ENCODE measurements around the gene NHS.
"Not testable (repeated sequence)": the region's sequence is repeated elsewhere in the genome, so short reads cannot be mapped to it uniquely, and the experiment has no call there.

Gene NHS

DNA sequence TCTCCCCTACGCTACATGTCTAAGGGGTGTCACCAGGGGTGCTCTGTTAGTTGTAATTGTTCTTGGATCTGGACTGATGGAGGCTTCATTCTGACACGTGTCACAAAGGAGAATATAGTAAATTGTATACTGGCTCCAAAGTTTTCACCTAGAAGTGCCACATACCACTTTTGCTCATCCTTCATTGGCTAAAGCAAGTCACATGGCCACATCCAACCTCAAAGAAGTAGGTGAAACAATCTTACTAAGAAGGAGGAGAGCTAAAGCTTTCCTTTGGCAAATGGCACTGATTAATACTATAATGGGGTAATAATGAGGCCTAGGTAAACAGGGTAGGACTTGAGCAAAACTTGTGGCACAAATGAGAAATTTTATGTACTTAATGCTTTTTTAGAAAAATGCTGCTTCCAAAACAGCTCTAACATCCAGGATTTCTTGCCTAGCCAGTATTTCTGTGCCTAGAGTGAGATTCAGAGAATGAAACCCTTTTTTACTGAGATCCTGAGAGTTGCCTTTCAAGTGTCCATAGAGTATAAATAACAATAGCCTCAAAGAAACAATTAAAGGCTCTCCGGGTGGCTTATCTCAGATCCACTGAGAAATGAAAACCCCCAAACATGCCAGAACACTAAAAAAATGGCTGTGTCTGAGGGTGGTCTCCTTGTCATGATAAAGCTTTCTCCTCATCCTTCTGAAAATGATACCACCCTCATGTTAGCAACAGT lies 34.7 kb downstream of the NHS start:
- DNase-seq = no peak

DNA sequence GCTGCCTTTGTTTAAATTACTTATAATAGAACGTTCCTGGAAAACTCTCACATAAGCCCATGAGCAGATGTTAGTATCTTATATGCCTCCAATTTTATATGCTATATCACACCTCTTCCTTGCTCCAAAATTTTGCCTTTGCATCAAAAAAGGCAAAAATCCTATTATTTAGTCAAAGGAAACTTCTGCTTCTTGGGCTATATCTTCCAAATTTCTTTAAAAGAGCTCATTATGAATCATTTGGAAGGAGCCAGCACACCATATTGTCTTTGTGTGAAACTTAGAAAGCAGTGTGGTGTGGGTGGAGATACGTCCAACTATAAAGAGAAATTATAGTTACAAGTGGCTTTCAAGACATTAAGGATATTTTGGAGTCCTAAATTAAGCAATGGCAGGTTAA lies 35.7 kb downstream of the NHS start:
- no peak for DNase-seq

DNA sequence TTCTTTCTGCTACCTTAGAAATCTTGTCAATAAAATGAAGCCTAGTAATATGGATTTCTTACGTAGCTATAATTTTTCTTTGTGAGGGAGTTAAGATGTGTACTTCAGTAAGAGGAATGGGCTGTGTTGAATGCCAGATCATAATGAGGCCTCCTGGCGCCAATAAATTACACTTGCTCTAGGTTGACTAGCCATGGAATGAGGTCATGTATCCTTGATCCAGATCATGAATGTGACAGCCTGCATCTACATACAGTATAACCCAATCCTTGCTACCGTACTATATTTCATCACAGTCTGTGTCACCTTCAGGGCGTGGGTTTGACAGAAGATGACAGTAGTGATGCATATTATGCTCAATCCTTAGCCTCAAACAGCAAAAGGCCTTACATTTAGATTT lies 36.2 kb downstream of the NHS start:
- DNase-seq = no peak

DNA sequence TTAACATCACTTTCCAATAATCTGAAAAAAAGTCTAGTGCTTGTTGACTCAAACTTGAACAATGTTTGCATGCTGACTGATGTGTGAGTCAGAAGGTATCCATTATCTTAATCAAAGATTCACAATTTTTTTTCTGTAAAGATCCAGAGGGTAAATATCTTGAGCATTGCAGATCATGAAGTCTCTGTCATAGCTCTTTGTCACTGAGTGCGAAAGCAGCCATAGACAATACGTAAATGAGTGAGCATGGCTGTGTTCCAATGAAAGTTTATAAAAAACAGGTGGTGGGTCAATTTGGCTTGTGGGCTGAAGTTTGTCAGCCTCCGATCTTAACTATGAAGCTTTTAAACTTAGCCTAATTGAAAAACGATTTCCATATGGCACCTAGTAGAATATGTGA lies 37.7 kb downstream of the NHS start:
- no peak for DNase-seq

DNA sequence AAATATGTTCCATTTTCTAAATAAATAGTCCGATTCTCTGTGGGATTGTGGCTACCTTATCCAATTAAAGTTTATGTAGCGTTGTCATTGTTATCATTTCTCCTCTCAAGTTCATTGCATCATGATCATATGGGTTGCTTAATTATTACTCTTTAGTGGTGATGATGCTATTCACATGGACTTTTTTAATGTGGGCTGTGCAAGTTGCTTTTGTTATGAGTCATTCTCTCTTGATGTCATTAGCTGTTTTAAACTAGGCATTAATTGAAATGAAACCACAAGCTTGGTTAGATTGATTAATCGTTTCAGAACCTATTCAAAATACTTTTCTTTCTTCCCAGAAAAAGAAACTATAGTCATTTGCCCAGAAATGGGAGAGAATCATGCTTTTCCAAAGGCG lies 38.2 kb downstream of the NHS start:
- DNase-seq = no peak

DNA sequence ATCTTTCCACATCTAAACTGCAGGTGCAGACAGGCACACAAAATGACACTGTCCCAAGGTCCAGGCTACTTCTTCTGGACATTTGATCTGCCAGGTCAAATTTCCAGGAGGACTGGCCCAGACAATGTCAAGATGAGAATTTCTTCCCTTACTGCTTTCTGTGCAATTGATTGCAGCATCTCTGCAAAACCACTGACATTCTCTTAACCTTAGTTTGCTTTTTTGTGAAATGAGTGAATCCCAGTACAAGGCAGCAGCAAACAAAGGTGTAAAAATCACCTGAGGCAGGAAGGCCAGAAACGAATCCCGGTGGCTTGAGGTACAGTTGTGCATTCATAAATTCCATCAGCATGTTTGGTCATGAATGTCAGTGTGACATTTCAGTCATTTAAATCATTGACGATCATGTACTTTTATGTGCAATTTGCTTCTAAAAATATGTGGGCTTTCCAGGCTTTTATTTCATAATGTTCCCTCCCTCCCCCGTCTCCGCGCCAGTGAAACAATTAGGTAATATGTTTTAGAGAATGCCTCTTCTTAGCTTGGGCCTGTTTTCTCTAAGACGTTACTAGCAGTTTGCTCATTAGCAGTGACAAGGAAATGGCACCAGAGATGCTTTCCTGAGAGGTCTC lies 39.1 kb downstream of the NHS start:
- no peak for DNase-seq

DNA sequence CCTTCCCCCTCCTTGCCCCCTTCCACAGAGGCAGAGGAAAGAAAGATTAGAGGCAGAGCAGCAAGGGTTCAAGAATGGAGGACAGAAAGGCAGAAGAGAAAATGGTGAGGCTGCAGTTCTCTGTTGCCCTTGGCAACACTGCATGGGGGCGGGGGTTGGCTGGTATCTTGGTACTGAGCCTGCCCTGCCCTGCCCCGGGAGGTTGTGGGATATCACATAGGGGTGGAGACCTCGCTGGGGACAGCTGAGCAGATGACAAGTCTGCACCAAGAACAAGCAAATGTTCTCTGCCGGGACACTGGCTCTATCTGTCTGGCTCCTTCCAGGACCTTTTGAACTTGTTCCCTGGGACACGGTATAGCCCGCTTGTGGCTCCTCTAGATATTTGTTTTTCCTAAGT lies 39.8 kb downstream of the NHS start:
- DNase-seq = no peak

DNA sequence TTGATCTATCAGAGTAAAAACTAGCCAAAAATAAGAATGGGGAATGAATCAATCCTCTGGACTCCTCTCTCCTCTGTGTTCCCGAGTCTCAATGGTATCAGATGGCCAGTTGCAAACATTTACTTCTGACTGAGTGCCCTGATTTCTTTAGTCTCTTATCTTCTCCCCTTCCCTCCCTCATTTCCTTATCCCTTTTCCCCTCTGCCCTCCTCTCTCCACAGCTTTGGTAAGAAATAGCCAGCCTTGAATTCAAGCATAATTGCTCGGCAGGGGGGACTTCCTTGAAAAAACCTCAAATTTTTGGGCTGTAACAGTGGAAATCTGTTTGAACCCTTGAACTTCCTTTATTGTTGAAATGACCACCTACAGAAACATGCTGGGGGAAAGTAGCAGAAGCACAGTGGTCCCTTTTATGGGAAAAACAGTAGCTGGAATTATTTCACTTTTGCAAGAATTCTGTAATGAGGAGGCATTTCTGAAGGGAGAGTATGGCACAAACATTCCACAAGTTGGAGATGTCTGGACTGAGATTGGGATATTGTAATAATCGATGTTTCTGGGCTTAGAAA lies 40.3 kb downstream of the NHS start:
- no peak for DNase-seq

DNA sequence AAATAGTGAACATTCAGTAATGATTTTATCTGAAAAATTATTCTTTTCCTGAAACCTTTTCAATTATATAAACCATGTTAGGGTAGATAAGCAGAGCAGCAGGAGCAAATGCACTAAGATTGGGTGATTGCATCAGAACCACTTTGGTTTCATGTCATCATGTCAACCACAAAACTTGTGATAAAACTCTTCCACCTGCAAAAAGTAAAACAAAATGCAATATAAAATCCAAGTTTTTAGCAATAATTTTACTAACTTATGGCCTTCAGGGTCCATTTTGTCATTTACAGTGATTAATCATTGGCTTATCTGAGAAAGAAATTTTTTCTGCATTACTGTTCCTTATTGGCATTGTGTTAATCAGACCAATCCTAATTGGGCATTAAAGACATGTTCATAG lies 42.4 kb downstream of the NHS start:
- DNase-seq = no peak

DNA sequence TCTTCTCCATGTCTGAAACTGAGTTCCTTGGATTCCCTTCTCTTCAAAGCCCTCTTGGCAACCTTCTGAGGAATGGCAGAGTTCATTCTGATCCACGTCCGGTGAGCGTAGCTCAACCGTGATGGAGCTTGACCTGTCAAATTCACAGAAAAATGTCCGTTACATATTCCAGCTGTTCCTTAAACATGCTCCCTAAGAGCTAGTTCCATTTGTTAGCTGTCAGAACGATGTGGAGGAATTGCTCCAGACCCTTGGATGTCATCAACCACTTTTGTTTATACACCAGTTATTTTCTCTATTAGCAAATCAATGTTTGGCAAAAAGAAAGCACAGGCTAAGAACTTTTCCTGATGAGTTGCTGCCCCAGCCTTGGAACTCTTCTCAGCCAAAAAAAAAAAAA lies 50.1 kb downstream of the NHS start:
- DNase-seq = no peak

DNA sequence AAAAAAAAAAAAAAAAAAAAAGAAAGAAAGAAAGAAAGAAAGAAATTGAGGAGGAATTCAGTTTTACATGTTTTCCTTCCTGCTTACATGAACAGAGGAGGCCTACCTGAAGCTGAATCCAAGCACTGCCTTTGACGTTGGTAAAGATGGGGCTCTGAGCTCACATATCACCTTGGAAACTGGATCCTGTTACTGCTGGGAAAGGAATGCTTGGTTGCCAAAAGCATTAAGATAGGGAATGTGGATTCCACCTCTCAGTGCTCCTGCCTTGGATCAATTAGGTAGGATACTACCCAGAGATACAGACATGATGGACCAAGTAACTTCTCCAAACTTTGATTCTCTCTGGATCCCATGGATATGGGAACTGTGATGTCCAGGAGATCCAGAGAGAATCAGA lies 50.6 kb downstream of the NHS start:
- DNase-seq = no peak

DNA sequence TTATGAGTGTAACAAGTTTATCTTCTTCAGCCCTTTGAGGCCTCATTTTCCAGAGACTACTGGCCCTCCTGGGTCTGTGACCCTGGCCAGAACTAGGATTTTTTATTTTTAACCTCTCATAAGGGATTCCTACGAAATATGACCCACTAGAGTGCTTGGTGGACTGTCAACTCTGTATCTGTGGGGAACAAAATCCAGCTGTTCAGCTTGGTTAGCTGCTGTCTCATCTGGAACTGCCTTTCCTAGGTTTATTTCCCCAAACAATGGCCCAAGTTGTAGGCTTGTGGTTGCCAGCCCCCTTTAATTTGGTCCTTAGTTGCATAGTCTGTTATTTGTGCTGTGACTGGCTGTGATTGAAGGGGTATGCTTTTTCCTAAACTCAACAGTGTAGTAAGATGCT lies 56.2 kb downstream of the NHS start:
- no peak for DNase-seq

DNA sequence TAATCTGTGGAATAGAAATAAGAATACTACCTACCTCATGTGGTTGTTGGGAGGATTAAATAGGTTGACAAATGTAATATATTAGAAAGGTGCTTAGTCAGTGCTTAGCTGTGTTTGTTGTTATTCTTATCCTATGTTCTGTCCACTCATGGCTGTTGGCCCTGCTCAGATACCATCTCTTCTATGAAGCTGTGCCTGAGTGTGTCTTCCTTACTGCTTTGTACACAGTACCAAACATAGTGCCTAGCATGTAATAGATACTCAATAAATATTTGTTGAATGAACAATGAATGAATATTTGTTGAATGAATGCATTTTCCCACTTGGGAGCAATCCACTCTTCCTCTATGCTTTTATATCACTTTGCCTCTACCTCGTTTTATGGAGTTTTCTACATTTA lies 57.2 kb downstream of the NHS start:
- DNase-seq = no peak

DNA sequence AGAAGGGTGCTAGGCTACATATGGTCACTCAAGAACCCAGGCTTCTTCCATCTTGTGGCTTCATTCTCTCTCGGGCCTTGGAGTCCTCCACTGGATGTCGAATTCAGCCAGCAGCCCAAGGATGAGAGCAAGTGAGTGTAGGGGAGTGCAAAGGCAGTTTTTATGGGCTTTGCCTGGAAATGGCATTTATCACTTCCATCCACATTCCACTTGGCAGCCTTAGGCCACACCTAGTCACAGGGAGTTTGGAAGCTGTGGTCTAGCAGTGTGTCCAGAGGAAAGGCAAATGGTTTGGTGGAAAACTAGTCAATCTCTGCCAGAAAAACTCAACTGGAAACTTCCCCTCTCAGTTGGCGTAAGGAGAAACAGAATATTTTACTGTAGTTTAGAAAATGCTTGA lies 59.0 kb downstream of the NHS start:
- no peak for DNase-seq

DNA sequence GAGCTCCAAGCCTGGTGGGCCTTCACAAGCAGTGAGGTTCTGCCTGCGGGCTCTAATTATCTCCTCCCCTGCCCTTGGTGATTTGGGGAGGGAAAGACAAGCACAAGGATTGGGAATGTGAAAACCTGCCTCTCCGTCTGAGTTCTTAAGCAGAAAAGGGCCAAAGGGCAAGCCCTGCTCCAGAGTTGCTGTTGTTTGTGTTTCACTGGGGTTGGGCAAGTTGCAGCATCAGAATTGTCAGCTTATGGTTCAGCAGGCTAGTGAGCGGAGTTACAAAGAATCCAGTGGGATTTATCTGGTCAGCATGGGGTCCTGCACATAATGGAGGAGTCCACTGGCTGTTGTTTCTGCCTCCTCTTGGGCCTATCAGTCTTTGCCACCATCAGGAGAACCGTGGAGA lies 60.5 kb downstream of the NHS start:
- no peak for DNase-seq

DNA sequence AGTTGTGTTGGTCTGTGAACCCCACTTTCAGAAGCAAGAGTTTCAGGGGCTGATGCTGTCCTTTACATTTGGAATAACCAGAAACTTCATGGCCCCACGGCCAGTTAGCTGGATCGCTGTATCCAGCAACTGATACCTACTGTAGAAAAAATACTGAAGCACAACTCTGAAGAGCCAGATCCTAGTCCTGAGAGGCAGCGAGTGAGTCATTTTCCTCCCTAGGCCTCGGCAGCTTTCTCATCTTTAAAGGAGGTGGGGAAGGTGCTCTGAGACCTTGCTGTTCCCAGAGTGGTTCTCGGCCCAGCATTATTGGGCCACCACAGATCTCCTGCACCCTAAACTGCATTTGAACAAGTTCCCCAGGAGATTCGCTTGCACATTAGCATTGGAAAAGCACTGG lies 63.2 kb downstream of the NHS start:
- DNase-seq = no peak

DNA sequence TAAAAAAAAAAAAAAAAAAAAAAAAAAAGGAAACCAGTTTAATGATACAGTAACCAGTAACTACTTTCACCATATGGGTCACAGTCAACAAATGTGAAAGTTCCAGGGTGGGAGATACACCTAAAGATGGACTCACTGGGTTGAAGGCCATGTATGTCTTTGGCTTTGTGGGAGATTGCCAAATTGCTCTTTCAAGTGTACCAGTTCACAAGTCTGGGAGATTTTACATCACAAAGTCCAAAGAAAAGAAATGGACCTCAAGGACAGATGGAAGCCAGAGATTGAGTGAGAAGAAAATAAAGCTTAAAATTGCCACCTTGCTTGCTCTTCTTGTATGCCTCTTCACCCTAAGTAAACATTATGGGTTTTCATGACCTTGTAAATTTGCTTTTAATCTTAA lies 65.3 kb downstream of the NHS start:
- no peak for DNase-seq

DNA sequence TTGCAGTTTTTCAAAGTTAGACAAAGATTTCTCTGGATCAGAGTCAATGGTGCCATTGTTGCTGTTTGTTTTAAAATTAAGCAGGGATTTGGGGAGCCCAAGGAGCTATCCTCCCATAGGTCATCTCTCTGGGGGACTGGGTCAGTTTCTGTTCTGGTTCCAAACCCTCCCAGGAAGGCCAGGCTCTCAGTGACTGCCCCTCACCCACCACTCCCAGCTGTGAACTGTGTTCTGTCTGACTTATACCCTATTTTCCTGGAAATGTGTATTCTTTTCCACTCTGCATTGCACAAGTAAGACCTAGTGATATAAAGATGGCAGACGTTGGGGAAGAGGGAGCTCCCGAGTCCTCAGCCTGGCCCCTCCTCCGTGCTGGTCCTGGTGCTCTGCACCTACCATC lies 65.8 kb downstream of the NHS start:
- no peak for DNase-seq

DNA sequence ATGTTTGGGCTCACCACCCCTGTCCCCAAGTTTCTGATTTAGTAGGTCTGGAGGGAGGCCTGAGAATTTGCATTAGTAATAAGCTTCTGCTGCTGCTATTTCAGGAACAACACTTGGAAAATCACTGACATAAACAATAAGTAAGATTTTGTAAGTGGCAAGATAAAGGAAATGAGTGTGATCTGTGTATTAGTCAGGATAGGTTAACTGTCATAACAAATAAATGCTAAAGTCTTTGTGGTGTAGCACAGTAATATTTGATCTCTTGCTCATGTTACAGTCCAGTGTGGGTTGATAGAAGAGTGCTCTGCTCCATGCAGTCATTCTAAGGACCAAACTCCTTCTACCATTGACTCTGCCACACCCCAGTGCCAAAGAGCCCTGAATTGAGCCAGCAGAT lies 67.0 kb downstream of the NHS start:
- no peak for DNase-seq

DNA sequence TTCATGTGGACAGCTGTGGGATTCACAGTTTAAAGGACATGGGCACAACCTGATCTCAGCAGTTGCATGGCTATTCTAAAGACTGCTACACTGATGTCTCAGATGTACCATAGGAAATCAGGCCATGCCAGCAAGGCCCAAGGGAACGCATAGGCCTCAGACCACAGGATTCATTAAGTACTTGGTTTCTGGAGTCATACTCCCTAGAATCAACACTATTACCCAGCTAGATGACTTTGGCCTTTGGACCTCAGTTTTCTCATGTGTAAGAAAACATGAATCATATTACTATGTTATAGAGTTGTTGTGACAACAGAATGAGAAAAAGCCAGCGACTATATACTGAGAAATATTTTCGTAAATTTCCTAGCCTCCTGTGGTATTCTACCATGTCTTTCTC lies 67.9 kb downstream of the NHS start:
- DNase-seq = no peak

DNA sequence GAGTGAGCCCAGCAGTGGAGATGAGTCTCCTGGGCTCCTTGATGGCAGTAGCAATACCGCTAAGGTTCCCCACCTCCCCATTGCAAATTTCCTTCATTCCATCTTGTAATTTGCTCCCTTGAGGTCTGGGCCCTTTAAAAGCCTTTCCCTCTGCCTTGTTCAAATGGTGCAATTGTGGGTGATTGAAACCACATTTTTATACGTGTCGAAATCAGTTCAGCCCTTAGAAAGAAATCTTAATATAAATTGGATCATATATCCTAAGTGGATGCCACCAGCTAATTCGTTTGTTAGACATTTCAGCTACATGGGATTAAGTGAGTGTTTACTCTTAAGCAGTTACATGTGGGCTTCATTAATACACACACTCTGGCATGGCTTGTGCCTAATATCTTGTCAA lies 68.6 kb downstream of the NHS start:
- no peak for DNase-seq

DNA sequence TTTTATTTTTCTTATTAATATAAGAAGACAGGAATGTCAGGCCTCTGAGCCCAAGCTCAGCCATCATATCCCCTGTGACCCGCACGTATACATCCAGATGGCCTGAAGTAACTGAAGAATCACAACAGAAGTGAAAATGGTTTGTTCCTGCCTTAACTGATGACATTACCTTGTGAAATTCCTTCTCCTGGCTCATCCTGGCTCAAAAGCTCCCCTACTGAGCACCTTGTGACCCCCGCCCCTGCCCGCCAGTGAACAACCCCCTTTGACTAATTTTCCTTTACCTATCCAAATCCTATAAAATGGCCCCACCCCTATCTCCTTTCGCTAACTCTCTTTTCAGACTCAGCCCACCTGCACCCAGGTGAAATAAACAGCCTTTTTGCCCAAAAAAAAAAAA lies 71.3 kb downstream of the NHS start:
- not testable (repeated sequence) for DNase-seq

DNA sequence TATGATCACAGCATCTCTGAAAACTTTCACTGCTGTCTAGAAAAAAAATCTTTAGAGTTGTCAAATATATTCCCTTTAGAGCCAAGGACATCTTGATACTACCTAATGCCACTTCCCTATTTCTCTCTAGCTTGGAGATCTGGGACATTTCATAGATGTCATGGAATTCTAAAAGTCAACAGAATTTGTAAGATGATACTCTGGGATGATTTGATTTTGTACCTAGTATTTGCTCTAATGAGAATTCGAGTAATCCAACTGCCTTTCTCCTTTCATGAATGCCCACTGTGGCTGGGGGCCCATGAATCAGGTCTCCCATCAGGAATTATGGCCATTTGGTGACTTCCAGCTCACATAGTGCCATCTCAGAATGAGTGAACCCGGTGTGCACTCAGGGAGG lies 73.2 kb downstream of the NHS start:
- no peak for DNase-seq

DNA sequence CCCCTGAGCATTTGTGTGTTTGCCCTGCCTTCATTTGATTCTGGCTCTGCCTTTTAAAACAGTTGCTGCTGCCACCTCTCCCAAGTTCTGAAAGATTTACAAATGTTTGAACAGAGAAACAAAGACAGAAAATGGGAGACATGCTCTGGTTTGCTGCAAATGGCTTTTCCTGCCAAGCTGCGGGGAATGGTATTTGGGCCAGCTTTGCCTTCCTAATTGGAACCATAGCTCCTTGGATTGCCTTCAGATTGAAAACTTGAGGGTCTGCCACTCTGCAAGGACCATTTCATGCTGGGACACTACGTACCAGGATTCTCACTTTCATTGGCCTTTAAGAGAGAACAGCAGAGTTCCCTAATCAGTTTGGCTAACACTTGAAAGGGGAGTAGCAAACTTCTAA lies 74.9 kb downstream of the NHS start:
- no peak for DNase-seq

DNA sequence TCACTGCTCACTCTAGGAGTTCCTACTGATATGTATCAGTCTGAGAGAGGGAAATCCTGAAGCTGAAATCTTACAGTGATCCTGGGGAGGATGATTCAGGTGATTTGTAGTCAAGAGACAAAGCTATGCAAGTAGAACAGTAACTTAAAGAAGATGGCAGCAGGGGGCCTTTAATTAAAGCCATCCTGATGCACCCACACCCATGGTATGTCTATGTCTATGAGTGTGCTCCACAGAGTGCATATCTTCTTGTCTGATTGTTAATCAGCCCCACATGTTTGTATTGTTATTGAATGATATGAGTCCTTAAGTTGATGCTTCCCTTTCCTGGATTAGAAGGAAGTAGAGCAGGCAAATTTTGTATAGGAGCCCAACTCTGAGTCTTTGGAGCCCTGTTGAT lies 78.8 kb downstream of the NHS start:
- DNase-seq = no peak
